Peyer's patch (tissue), 4 donors: ENCODE data around the gene RXRA.

Experiments
- POLR2A ChIP-seq, 2 donors: fragments of 450-650 bp; IDR thresholded peaks; one replicate each; pipeline ENCODE4 v1.5.1; 2017; ENCODE audit warnings: antibody characterized with exemption in 2 of 2, mild to moderate bottlenecking in 2 of 2, moderate library complexity in 2 of 2
- TF ChIP-seq, protein P1 (sequence below), 6 experiments: fragments of 450-650 bp in 4 of 6; fragments of 200-600 bp in 2 of 6; sonication (generic) in 1 of 6; IDR thresholded peaks; one replicate each; pipeline ENCODE4 v1.5.1; 2017 to 2019; ENCODE audit warnings: antibody characterized with exemption in 6 of 6, mild to moderate bottlenecking in 3 of 6, moderate library complexity in 1 of 6

DNA sequence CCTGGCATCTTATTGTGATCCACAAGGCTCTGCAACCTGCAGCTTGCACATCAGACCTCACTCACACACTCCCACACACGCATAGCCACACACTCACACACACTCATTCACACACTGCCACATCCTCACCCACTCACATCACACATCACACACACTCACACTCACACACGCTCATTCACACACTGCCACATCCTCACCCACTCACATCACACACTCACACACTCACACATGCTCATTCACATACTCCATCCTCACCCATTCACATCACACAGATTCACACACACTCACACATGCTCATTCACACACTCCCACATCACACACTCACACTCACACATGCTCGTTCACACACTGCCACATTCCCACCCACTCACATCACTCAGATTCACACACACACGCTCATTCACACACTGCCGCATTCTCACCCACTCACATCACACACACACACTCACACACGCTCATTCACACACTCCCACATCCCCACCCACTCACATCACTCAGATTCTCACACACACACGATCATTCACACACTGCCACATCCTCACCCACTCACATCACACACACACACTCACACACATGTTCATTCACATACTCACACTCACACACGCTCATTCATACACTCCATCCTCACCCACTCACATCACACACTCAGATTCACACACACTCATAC, 47.1 kb upstream of the RXRA start:
- TF ChIP-seq, protein P1, sequence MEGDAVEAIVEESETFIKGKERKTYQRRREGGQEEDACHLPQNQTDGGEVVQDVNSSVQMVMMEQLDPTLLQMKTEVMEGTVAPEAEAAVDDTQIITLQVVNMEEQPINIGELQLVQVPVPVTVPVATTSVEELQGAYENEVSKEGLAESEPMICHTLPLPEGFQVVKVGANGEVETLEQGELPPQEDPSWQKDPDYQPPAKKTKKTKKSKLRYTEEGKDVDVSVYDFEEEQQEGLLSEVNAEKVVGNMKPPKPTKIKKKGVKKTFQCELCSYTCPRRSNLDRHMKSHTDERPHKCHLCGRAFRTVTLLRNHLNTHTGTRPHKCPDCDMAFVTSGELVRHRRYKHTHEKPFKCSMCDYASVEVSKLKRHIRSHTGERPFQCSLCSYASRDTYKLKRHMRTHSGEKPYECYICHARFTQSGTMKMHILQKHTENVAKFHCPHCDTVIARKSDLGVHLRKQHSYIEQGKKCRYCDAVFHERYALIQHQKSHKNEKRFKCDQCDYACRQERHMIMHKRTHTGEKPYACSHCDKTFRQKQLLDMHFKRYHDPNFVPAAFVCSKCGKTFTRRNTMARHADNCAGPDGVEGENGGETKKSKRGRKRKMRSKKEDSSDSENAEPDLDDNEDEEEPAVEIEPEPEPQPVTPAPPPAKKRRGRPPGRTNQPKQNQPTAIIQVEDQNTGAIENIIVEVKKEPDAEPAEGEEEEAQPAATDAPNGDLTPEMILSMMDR (IDR thresholded peaks at IDR 0.05) = no peak
- no peak for TF ChIP-seq POLR2A (IDR thresholded peaks at IDR 0.05)
